ENCODE measurements around the gene CTNNA3. TPM values are rescaled to one million over a fixed set of nuclear protein-coding genes. Genes with fewer than 3 reads are reported as not detected.

Gene CTNNA3
- total RNA-seq, 1 donor from 2014 or later, result 3.3 TPM

- DNase-seq, result no peak
- TF ChIP-seq CTCF (IDR thresholded peaks at IDR 0.05; ENCODE audit: partially characterized antibody, unreplicated experiment), result no peak
- Mint-ChIP-seq H3K36me3 (ENCODE audit: unreplicated experiment) (no peaks in the 10 kb centered on the region), H3K27ac (ENCODE audit: unreplicated experiment) (no peak overlapping the region), H3K4me1 (ENCODE audit: low read depth, unreplicated experiment) (no peaks in the 10 kb centered on the region), H3K4me3 (ENCODE audit: unreplicated experiment) (no peak overlapping the region), H3K9me3 (ENCODE audit: unreplicated experiment) (no peaks in the 10 kb centered on the region), H3K27me3 (ENCODE audit: unreplicated experiment) (no peaks in the 10 kb centered on the region)
These were observed 754.5 kb downstream of the CTNNA3 start for GRCh38 chr10:66941491-66941890.

- TF ChIP-seq CTCF (IDR thresholded peaks at IDR 0.05; ENCODE audit: partially characterized antibody, unreplicated experiment), result no peak
- Mint-ChIP-seq H3K4me3 (ENCODE audit: unreplicated experiment) (no peak overlapping the region), H3K9me3 (ENCODE audit: unreplicated experiment) (no peaks in the 10 kb centered on the region), H3K4me1 (ENCODE audit: low read depth, unreplicated experiment) (no peaks in the 10 kb centered on the region), H3K36me3 (ENCODE audit: unreplicated experiment) (no peaks in the 10 kb centered on the region), H3K27ac (ENCODE audit: unreplicated experiment) (no peak overlapping the region), H3K27me3 (ENCODE audit: unreplicated experiment) (no peaks in the 10 kb centered on the region)
- DNase-seq, result no peak
These were observed 755.0 kb downstream of the CTNNA3 start for GRCh38 chr10:66940965-66941364.

GRCh38 chr10:66934711-66935110 lies 761.3 kb downstream of the CTNNA3 start:
- no peak for TF ChIP-seq CTCF (IDR thresholded peaks at IDR 0.05; ENCODE audit: partially characterized antibody, unreplicated experiment)
- Mint-ChIP-seq H3K4me1 (ENCODE audit: low read depth, unreplicated experiment) (peaks cover 3% of the 10 kb centered on the region), H3K9me3 (ENCODE audit: unreplicated experiment) (no peaks in the 10 kb centered on the region), H3K27me3 (ENCODE audit: unreplicated experiment) (no peaks in the 10 kb centered on the region), H3K4me3 (ENCODE audit: unreplicated experiment) (no peak overlapping the region), H3K36me3 (ENCODE audit: unreplicated experiment) (no peaks in the 10 kb centered on the region), H3K27ac (ENCODE audit: unreplicated experiment) (no peak overlapping the region)
- no peak for DNase-seq

GRCh38 chr10:66931949-66932343 lies 764.0 kb downstream of the CTNNA3 start:
- Mint-ChIP-seq H3K9me3 (ENCODE audit: unreplicated experiment) (no peaks in the 10 kb centered on the region), H3K27ac (ENCODE audit: unreplicated experiment) (no peak overlapping the region), H3K36me3 (ENCODE audit: unreplicated experiment) (no peaks in the 10 kb centered on the region), H3K4me3 (ENCODE audit: unreplicated experiment) (no peak overlapping the region), H3K4me1 (ENCODE audit: low read depth, unreplicated experiment) (peaks cover 6% of the 10 kb centered on the region), H3K27me3 (ENCODE audit: unreplicated experiment) (peaks cover 2% of the 10 kb centered on the region)
- DNase-seq, result no peak
- TF ChIP-seq CTCF (IDR thresholded peaks at IDR 0.05; ENCODE audit: partially characterized antibody, unreplicated experiment), result no peak

- peaks cover 2% of the 10 kb centered on the region for H3K27me3 Mint-ChIP-seq (ENCODE audit: unreplicated experiment)
- peaks cover 6% of the 10 kb centered on the region for H3K4me1 Mint-ChIP-seq (ENCODE audit: low read depth, unreplicated experiment)
- H3K4me3 Mint-ChIP-seq (ENCODE audit: unreplicated experiment), result no peak overlapping the region
- H3K36me3 Mint-ChIP-seq (ENCODE audit: unreplicated experiment), result no peaks in the 10 kb centered on the region
- no peak overlapping the region for H3K27ac Mint-ChIP-seq (ENCODE audit: unreplicated experiment)
- no peaks in the 10 kb centered on the region for H3K9me3 Mint-ChIP-seq (ENCODE audit: unreplicated experiment)
- peak; percentile 84 for TF ChIP-seq CTCF (IDR thresholded peaks at IDR 0.05; ENCODE audit: partially characterized antibody, unreplicated experiment)
- no peak for DNase-seq
These were observed 764.6 kb downstream of the CTNNA3 start for GRCh38 chr10:66931340-66931948.
